AG04449 (cell line): ENCODE results near the gene FRMD5.

Source experiments
- CTCF ChIA-PET: fragments of 350-600 bp; formaldehyde crosslinking; extraction: SDS; loops from one replicate; lab custom pipeline; 2021; ENCODE audit warnings: antibody characterized with exemption; lab: Yijun Ruan, JAX
- POLR2A ChIA-PET: fragments of 400-600, 350-600 bp; formaldehyde crosslinking; extraction: SDS; loops from one replicate; lab custom pipeline; 2020; ENCODE audit warnings: antibody characterized with exemption, inconsistent platforms; lab: Yijun Ruan, JAX
- DNase-seq: peaks from one replicate; pipeline ENCODE4 v3.0.0-alpha.2; 2010; ENCODE audit warnings: low read depth, low spot score
- H3K4me3 ChIP-seq: 2 replicates; pipeline ENCODE4 v1.5.1; 2011; ENCODE audit warnings: low read depth, mild to moderate bottlenecking, control low read depth, low read length
- CTCF ChIP-seq: IDR thresholded peaks from one replicate; pipeline ENCODE4 v1.5.1; 2011; ENCODE audit warnings: mild to moderate bottlenecking, moderate library complexity, low read length, control low read depth, inconsistent platforms; ENCODE audit not compliant: insufficient read depth; ENCODE audit errors: missing control alignments

FRMD5 gene

DNA sequence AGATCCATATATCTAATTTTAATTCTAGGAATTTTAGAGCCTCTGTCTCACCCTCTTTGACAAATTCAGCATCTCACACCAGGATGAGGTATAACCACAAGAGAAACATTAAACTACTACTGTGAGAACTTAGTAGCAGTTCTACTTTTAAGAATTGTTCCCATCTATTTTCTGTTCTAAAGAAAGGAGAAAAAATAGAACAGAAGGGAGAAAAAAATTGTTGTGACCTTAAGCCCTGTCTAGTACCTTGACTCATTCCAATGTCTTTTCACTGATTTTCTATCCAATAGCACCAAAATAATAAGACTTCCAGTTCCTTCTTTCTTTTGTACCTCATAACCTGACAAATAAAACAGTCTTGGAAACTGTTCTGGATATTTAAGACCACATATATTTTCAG, 37.0 kb downstream of the FRMD5 start:
- ChIA-PET CTCF (no interaction called here), POLR2A (no interaction called here)
- no peak overlapping the region for H3K4me3 ChIP-seq
- no peak for DNase-seq
- TF ChIP-seq CTCF, result no peak

DNA sequence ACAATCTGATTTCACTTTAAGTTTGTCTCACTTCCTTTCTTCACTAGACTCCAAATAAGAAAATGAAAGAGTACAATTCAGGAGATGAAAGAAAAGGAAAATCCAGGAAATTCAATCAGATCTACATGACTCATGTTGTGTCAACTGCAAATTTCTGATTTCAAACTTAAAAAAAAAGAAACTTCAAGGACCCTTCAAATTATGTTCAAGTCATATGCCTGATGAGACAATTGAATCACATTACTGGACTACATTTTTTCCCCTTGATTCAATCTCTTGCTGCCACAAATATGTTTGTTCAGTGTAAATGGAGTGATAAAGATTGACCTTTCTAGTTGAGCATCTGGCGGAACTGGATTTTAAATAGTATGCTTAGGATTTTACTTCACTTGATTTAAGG, 37.4 kb downstream of the FRMD5 start:
- ChIA-PET CTCF (interaction anchor here (1.1 to 1.4 kb wide), 2 partner anchors 13 to 253 kb away, joined by 3 to 4 read pairs; no protein-coding TSS in a partner anchor), POLR2A (no interaction called here)
- no peak for TF ChIP-seq CTCF
- no peak overlapping the region for H3K4me3 ChIP-seq
- peak; percentile 51 for DNase-seq

DNA sequence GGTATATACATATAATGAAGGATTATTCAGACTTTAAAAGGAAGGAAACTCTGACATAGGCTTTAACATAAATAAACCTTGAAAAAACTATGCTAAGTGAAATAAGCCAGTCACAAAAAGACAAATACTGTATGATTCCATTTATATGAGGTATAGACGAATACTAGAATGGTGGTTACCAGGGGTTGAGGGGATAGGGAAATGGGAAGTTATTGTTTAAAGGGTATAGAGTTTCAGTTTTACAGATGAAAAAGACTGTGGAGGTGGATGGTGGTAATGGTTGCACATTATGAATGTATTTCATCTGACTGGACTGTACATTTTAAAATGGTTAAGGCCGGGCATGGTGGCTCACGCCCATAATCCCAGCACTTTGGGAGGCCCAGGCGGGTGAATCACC, 41.7 kb downstream of the FRMD5 start:
- no peak overlapping the region for H3K4me3 ChIP-seq
- DNase-seq, result no peak
- ChIA-PET POLR2A (no interaction called here), CTCF (no interaction called here)
- TF ChIP-seq CTCF, result no peak

- no peak overlapping the region for H3K4me3 ChIP-seq
- ChIA-PET CTCF (no interaction called here), POLR2A (no interaction called here)
- TF ChIP-seq CTCF, result no peak
- DNase-seq, result no peak
Observed at GRCh38 chr15:44149224-44149623, 45.8 kb downstream of the FRMD5 start.

GRCh38 chr15:44148580-44148979, 46.5 kb downstream of the FRMD5 start:
- no peak overlapping the region for H3K4me3 ChIP-seq
- ChIA-PET CTCF (no interaction called here), POLR2A (no interaction called here)
- no peak for TF ChIP-seq CTCF
- no peak for DNase-seq

- H3K4me3 ChIP-seq, result no peak overlapping the region
- no peak for TF ChIP-seq CTCF
- POLR2A ChIA-PET, result no interaction called here
- CTCF ChIA-PET, result no interaction called here
- DNase-seq, result no peak
Observed at GRCh38 chr15:44147636-44148035, 47.4 kb downstream of the FRMD5 start.
